Psoas muscle (tissue), 8 donors: ENCODE results near the gene ALDOB. TPM values are rescaled to one million over a fixed set of nuclear protein-coding genes. Genes with fewer than 3 reads are reported as not detected.

ENCODE experiments used
- ATAC-seq, 4 donors: fragments of 200-7000 bp; cut with Tn5 transposase; one replicate each; pipeline ENCODE4 v1.9.1; 2020; ENCODE audit warnings: moderate library complexity in 3 of 4, mild to moderate bottlenecking in 2 of 4
- DNase-seq, 2 donors: peaks; one replicate each; pipeline ENCODE4 v3.0.0-alpha.2; 2020
- H3K27ac ChIP-seq: fragments of 200-600 bp; one replicate; pipeline ENCODE4 v1.8.0; 2022
- H3K27me3 ChIP-seq, 3 donors: fragments of 200-600 bp in 1 of 3; one replicate each; pipeline versions ENCODE4 v1.6.1 to v1.8.0; 2013 to 2022; ENCODE audit warnings: low read length in 2 of 3, mild to moderate bottlenecking in 2 of 3, moderate library complexity in 1 of 3; ENCODE audit not compliant: insufficient read depth in 3 of 3
- H3K36me3 ChIP-seq, 2 donors: fragments of 200-600 bp in 1 of 2; one replicate each; pipeline versions ENCODE4 v1.6.1 to v1.8.0; 2013 to 2022; ENCODE audit warnings: low read depth in 1 of 2, mild to moderate bottlenecking in 1 of 2, moderate library complexity in 1 of 2; ENCODE audit not compliant: insufficient read depth in 1 of 2
- H3K4me1 ChIP-seq: fragments of 200-600 bp; one replicate; pipeline ENCODE4 v1.8.0; 2022
- H3K4me3 ChIP-seq: fragments of 200-600 bp; one replicate; pipeline ENCODE4 v1.8.0; 2022; ENCODE audit warnings: mild to moderate bottlenecking
- H3K9me3 ChIP-seq: fragments of 200-600 bp; one replicate; pipeline ENCODE4 v1.8.0; 2022
- WGBS, 3 donors: extraction: QIAGEN DNeasy Blood & Tissue Kit; methylation state at CpG; one replicate each; pipeline versions ENCODE4 v1.1.6 to v1.1.7; 2013; 5-methylcytosine and 5-hydroxymethylcytosine counted together
- intact Hi-C, 2 donors: fragments of 100-400 bp; cut with DNase I; formaldehyde crosslinking; loops; one replicate each; pipeline versions ENCODE4 v1.11.0 to v1.14.2; 2022
- polyA plus RNA-seq, 3 donors: library from polyadenylated mRNA; stranded (reverse); fragments of 200-250 nt; gene quantifications; one replicate each; pipeline ENCODE4 v1.2.3, GENCODE V29; 2013
- total RNA-seq, 4 donors: library from RNA; stranded (reverse); fragmentation: NEBNext Ultra II Directional in 2 of 4; extraction: Animal tissue kit (Norgen Biotek cat#: 25700) in 2 of 4; gene quantifications; one replicate each; pipeline versions ENCODE4 v1.2.1 to v1.2.4, GENCODE V29; 2021 to 2023
- TF ChIP-seq, protein P1 (sequence below): fragments of 200-600 bp; IDR thresholded peaks from one replicate; pipeline ENCODE4 v1.8.0; 2022; ENCODE audit warnings: antibody characterized with exemption
- donor health status: healthy with polysubstance abuse.
- donor health status: DM: no; HTN: no; CAD: no; lungs with moderate emphysema.
- donor health status: Bipolar disorder and iron deficiency.
- donor health status: healthy.
- donor health status: DM: yes; HTN: yes; CAD: no.
- donor health status: DM: no; HTN: no; CAD: no.
- donor health status: DM: no; HTN: no; CAD: no.
- donor health status: DM: yes; HTN: yes; CAD: no.

ALDOB gene
- total and polyA plus RNA-seq, 7 donors: 0.26 to 4.3 (median 0.48) TPM; not detected in 2

DNA sequence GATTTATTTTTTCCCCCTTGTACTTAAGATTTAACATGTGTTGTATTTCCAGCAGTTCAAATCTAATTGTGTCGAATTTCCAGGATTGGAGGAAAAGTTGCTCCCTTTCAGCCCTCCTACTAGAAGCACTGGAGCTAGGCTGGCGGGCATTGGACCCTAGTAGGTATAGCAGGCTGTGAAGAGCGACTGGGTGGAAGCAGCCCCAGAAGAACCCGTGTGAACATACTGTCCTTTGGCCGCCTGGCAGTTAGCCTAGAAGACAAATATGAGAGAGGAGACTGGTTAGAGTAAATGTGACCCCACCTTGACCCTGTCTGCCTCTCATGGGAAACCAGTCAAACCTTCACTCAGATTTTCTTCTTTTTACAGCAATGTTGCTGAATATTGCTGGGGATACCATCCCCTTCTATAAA lies 13.9 kb downstream of the ALDOB start:
- Histone ChIP-seq H3K9me3 (peaks cover 13% of the 10 kb centered on the region), H3K36me3 (no peaks in the 10 kb centered on the region), H3K4me1 (no peaks in the 10 kb centered on the region), H3K27me3 (no peaks in the 10 kb centered on the region), H3K27ac (no peak overlapping the region), H3K4me3 (no peak overlapping the region)
- WGBS, 3 donors: 57 to 74% (median 63%) methylated on average over 5 of the region's 5 CpGs
- DNase-seq (no peak), ATAC-seq (no peak)
- intact Hi-C loops: no loop called here
- TF ChIP-seq, protein P1, sequence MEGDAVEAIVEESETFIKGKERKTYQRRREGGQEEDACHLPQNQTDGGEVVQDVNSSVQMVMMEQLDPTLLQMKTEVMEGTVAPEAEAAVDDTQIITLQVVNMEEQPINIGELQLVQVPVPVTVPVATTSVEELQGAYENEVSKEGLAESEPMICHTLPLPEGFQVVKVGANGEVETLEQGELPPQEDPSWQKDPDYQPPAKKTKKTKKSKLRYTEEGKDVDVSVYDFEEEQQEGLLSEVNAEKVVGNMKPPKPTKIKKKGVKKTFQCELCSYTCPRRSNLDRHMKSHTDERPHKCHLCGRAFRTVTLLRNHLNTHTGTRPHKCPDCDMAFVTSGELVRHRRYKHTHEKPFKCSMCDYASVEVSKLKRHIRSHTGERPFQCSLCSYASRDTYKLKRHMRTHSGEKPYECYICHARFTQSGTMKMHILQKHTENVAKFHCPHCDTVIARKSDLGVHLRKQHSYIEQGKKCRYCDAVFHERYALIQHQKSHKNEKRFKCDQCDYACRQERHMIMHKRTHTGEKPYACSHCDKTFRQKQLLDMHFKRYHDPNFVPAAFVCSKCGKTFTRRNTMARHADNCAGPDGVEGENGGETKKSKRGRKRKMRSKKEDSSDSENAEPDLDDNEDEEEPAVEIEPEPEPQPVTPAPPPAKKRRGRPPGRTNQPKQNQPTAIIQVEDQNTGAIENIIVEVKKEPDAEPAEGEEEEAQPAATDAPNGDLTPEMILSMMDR: no peak

DNA sequence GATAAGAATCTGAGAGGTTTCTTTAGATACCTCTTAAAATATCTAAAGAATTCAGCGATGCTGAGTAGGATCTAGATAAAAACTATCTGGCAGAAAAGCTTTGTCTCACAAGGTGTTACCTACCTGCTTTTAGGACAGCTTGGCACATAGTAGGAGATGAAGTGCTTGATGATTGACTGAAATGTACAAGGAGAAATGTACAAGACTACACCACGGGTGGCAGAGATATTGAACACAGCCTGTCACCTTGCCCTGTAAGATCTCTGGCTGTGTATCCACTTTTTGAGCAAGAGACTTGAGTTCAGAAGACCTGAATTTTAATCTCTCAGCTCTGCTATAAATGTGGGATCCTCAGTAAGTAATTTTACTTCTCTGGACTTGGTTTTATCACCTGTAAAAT lies 15.7 kb downstream of the ALDOB start:
- H3K9me3 ChIP-seq: peaks cover 23% of the 10 kb centered on the region
- TF ChIP-seq, protein P1: no peak
- H3K27ac ChIP-seq: no peak overlapping the region
- intact Hi-C loops: no loop called here
- ATAC-seq: no peak
- H3K27me3 ChIP-seq: no peaks in the 10 kb centered on the region
- no peaks in the 10 kb centered on the region for H3K36me3 ChIP-seq
- no peak for DNase-seq
- H3K4me1 ChIP-seq: no peaks in the 10 kb centered on the region
- 81 to 86% (median 83%) methylated on average over 2 of the region's 2 CpGs for WGBS, 3 donors
- H3K4me3 ChIP-seq: no peak overlapping the region

DNA sequence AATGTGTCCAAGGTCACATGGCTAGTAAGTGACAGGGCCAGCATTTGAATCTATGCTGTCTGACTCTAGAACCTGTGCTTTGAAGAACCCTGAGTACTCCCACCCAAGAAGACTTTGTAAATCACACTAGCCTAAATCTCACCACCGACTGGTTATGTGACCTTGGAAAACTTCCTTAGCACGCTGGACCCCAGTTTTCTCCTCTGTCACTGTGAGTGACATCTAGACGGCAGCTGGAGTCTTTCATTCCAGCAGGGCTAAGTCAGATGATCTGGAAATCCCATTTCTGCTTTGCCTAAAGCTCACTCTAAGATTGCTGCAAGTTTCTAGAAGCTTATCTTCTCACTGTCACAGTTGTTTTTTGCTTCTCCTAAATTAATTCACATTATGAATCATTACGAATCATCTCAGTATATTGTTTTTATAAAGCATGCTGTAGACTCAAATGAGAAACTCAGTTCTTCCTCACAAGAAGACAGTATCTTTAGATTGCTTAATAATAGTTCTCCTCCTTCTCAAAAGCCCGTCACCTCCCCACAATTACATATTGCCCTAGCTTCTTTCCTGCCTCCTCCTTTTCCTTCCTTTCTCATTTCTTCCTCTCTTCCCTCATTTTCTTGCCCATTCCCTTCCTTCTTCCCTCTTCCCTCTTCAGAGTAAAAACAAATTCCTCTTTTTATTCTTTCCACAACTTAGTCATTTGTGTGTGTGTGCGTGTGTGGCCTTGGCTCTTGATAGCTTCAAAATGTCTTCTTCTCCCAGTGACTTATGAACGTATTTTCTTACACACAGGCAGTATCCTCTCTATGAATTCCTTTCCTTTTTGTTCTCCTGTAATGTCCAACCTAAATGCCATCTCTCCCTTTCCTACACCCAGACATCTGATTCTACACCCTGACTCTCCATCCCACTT lies 16.8 kb downstream of the ALDOB start:
- no peaks in the 10 kb centered on the region for H3K4me1 ChIP-seq
- H3K36me3 ChIP-seq: no peaks in the 10 kb centered on the region
- TF ChIP-seq, protein P1: no peak
- no peak overlapping the region for H3K27ac ChIP-seq
- H3K4me3 ChIP-seq: no peak overlapping the region
- 57 to 62% (median 57%) methylated on average over 7 of the region's 7 CpGs for WGBS, 3 donors
- no peaks in the 10 kb centered on the region for H3K27me3 ChIP-seq
- ATAC-seq: no peak
- intact Hi-C loops: no loop called here
- H3K9me3 ChIP-seq: peaks cover 31% of the 10 kb centered on the region
- no peak for DNase-seq

DNA sequence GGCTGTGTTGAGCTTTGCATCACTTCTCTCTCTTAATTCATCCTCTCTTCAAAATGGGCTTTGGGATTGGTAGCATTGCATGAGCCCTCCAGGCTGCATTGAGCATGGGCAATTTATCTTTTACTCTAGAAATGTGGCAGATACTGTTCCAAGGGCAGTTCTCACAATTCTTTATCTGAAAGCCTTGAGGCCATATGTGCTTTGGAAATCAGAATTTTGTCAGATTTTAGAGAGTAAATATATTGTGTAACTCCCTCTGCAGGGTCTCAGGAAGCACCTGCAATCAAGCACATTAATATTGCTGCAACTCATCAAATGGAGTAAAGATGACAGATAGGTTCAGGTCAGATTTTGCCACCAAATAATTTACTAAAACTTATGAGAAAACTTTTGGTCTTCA lies 17.6 kb downstream of the ALDOB start:
- peaks cover 39% of the 10 kb centered on the region for H3K9me3 ChIP-seq
- TF ChIP-seq, protein P1: no peak
- DNase-seq (no peak), ATAC-seq (no peak)
- no peaks in the 10 kb centered on the region for H3K4me1 ChIP-seq
- no peak overlapping the region for H3K4me3 ChIP-seq
- no peak overlapping the region for H3K27ac ChIP-seq
- H3K36me3 ChIP-seq: no peaks in the 10 kb centered on the region
- intact Hi-C loops: no loop called here
- no peaks in the 10 kb centered on the region for H3K27me3 ChIP-seq

DNA sequence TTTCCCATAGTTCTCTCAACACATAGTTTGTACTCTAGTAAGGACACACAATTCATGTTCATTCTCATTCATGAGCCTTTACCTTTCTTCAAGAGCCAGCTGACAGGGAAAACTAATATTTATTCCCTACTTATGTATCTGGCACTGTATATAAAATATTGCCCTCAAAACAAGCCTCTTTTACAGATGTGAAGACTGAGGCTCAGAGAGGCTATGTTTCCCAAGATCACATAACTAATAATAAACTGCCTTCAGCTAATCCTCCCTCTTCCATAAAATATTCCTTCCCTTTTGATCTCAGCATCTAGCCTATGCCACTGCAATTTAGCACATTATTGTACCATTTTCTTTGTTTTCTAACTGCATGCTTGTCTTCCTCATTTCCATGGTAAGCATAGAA lies 18.2 kb downstream of the ALDOB start:
- ATAC-seq (no peak), DNase-seq (no peak)
- H3K4me3 ChIP-seq: no peak overlapping the region
- no peak overlapping the region for H3K27ac ChIP-seq
- TF ChIP-seq, protein P1: no peak
- H3K36me3 ChIP-seq: no peaks in the 10 kb centered on the region
- intact Hi-C loops: no loop called here
- peaks cover 45% of the 10 kb centered on the region for H3K9me3 ChIP-seq
- H3K4me1 ChIP-seq: no peaks in the 10 kb centered on the region
- no peaks in the 10 kb centered on the region for H3K27me3 ChIP-seq
